Jurkat, Clone E6-1 (cell line): ENCODE data around the gene OR8K5. TPM values are rescaled to one million over a fixed set of nuclear protein-coding genes. Genes with fewer than 3 reads are reported as not detected.
"Not testable (repeated sequence)": the region's sequence is repeated elsewhere in the genome, so short reads cannot be mapped to it uniquely, and the experiment has no call there.

Source experiments
- DNase-seq: peaks from one replicate; pipeline ENCODE4 v3.0.0-alpha.2; 2011; ENCODE audit warnings: low read depth, low spot score
- H3K4me3 ChIP-seq: 2 replicates; pipeline ENCODE4 v1.5.1; 2011; ENCODE audit warnings: mild to moderate bottlenecking, low read length, control low read depth, moderate library complexity
- polyA plus RNA-seq: library from polyadenylated mRNA; unstranded; fragments of >200 nt; gene quantifications from one replicate; pipeline ENCODE4 v1.2.1, GENCODE V29; 2012; ENCODE audit warnings: missing spikeins; ENCODE audit not compliant: insufficient read length, insufficient read depth

OR8K5 gene
- not detected for polyA plus RNA-seq

- H3K4me3 ChIP-seq = no peak within 1 kb of the TSS
- DNase-seq = no peak
Observed at GRCh38 chr11:56160217-56160616, at the start of gene OR8K5. Gene OR8K5, minus strand, starts transcription at chr11:56160317. Its CDS starts 0 bp downstream, at chr11:56160317.

- H3K4me3 ChIP-seq = no peak overlapping the region
Observed at GRCh38 chr11:56207790-56208189, 47.7 kb upstream of the OR8K5 start.

GRCh38 chr11:56197367-56197766, 37.2 kb upstream of the OR8K5 start:
- no peak for DNase-seq
- no peak overlapping the region for H3K4me3 ChIP-seq

More at GRCh38 chr11:56207790-56208189, 47.7 kb upstream of the OR8K5 start:
- DNase-seq = no peak

GRCh38 chr11:56196705-56197104, 36.6 kb upstream of the OR8K5 start:
- DNase-seq = no peak
- no peak overlapping the region for H3K4me3 ChIP-seq

GRCh38 chr11:56188602-56189001, 28.5 kb upstream of the OR8K5 start:
- no peak overlapping the region for H3K4me3 ChIP-seq
- no peak for DNase-seq

GRCh38 chr11:56183459-56183858, 23.3 kb upstream of the OR8K5 start:
- no peak for DNase-seq
- H3K4me3 ChIP-seq = no peak overlapping the region

GRCh38 chr11:56176318-56176717, 16.2 kb upstream of the OR8K5 start, which contains the start of gene OR5J2:
Gene OR5J2, plus strand, starts transcription at chr11:56176618. Its CDS starts 0 bp downstream, at chr11:56176618.
- no peak within 1 kb of the TSS for H3K4me3 ChIP-seq
- DNase-seq = no peak

GRCh38 chr11:56172256-56172830, 12.2 kb upstream of the OR8K5 start:
- no peak for DNase-seq
- no peak overlapping the region for H3K4me3 ChIP-seq

- no peak for DNase-seq
- no peak overlapping the region for H3K4me3 ChIP-seq
Observed at GRCh38 chr11:56163804-56164203, 3.7 kb upstream of the OR8K5 start.

GRCh38 chr11:56152333-56152732, 7.8 kb downstream of the OR8K5 start:
- no peak for DNase-seq
- no peak overlapping the region for H3K4me3 ChIP-seq

GRCh38 chr11:56151376-56151775, 8.7 kb downstream of the OR8K5 start:
- no peak for DNase-seq
- no peak overlapping the region for H3K4me3 ChIP-seq

GRCh38 chr11:56143681-56144080, 16.4 kb downstream of the OR8K5 start:
- H3K4me3 ChIP-seq, DNase-seq: not testable (repeated sequence)

GRCh38 chr11:56140151-56140661, 19.9 kb downstream of the OR8K5 start, which contains the start of gene OR8J3:
Gene OR8J3, minus strand, starts transcription at chr11:56140201. Its CDS starts 2,483 bp downstream, at chr11:56137718.
- no peak for DNase-seq
- H3K4me3 ChIP-seq = no peak within 1 kb of the TSS

GRCh38 chr11:56122073-56122472, 38.0 kb downstream of the OR8K5 start, which contains the start of gene OR8H3:
Gene OR8H3, plus strand, starts transcription at chr11:56122373. Its CDS starts 0 bp downstream, at chr11:56122373.
- DNase-seq = no peak
- no peak within 1 kb of the TSS for H3K4me3 ChIP-seq
